Measurements from ENCODE around the gene SCAMP4.

DNA sequence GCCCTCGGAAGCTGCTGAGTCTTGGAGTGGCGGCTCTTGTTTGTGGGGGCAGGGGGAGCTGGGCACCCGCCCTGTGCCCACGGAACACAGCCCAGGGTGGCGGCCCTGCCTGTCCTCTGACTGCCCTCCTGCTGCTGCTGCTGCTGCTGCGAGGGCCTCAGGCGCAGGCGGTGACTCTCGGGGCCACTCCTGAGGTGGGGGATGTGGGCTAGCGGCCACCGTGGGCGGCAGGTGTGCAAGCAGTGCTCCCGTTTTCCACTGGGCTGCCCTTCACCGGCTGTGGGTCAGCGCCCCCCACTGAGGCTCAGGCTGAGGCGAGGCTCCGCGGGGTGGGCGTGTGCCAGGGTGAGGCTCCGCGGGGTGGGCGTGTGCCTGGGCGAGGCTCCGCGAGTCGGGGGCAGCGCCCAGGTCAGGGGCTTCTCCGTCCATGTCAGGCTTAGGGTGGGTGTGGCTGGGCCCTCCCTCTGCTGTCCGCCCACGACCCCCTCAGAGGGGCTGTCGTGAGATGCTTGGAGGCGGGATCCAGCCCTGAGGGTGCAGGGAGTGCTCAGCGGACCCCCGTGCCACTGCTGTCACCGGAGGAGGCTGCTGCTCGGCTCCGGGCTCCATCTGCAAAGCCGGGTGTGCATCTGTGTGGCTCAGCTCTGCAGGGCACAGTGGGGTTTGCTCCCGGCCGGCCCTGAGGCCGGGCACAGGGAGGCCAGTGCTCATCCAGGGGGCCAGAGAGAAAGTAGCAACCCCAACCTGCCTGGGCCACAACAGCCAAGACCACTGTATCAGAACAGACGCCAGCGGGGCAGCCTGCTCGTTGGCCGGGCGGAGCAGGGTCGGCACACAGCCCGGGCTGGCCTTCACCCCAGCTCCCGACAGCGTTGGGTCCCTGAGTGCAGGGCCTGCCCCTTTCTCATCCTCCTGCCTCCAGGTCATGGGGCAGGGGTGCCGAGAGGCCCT lies 50.2 kb downstream of the SCAMP4 start:
- TF ChIP-seq, protein P1, sequence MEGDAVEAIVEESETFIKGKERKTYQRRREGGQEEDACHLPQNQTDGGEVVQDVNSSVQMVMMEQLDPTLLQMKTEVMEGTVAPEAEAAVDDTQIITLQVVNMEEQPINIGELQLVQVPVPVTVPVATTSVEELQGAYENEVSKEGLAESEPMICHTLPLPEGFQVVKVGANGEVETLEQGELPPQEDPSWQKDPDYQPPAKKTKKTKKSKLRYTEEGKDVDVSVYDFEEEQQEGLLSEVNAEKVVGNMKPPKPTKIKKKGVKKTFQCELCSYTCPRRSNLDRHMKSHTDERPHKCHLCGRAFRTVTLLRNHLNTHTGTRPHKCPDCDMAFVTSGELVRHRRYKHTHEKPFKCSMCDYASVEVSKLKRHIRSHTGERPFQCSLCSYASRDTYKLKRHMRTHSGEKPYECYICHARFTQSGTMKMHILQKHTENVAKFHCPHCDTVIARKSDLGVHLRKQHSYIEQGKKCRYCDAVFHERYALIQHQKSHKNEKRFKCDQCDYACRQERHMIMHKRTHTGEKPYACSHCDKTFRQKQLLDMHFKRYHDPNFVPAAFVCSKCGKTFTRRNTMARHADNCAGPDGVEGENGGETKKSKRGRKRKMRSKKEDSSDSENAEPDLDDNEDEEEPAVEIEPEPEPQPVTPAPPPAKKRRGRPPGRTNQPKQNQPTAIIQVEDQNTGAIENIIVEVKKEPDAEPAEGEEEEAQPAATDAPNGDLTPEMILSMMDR (IDR thresholded peaks at IDR 0.05; ENCODE audit: low read length), result no peak
- TF ChIP-seq EZH2 (IDR thresholded peaks at IDR 0.05; ENCODE audit: borderline replicate concordance, low read length), result no peak

Measured in OCI-LY1 (cell line).